Thyroid gland (tissue), 4 donors: ENCODE measurements around the gene SNCB. TPM values are rescaled to one million over a fixed set of nuclear protein-coding genes. Genes with fewer than 3 reads are reported as not detected.

ENCODE experiments used
- DNase-seq, 2 donors: peaks; one replicate each; pipeline ENCODE4 v3.0.0-alpha.2; 2019
- H3K27ac ChIP-seq, 3 donors: fragments of 200-600 bp; sonication (generic); 1 replicate in 2 of 3; 2 replicates in 1 of 3; pipeline ENCODE4 v1.5.1; 2016 to 2019; ENCODE audit warnings: mild to moderate bottlenecking in 1 of 3, moderate library complexity in 1 of 3
- H3K27me3 ChIP-seq: fragments of 200-600 bp; sonication (generic); one replicate; pipeline ENCODE4 v1.5.1; 2019
- H3K36me3 ChIP-seq, 2 donors: fragments of 200-600 bp; sonication (generic); one replicate each; pipeline ENCODE4 v1.5.1; 2016 to 2019
- H3K4me1 ChIP-seq, 2 donors: fragments of 200-600 bp; sonication (generic); one replicate each; pipeline ENCODE4 v1.5.1; 2017 to 2019
- H3K4me3 ChIP-seq, 3 donors: fragments of 200-600 bp; sonication (generic); replicated peaks in 1 of 3; 1 replicate in 2 of 3; 2 replicates in 1 of 3; pipeline ENCODE4 v1.5.1; 2016; ENCODE audit warnings: mild to moderate bottlenecking in 1 of 3
- H3K9me3 ChIP-seq: fragments of 200-600 bp; sonication (generic); one replicate; pipeline ENCODE4 v1.5.1; 2017
- CTCF ChIP-seq, 6 experiments: fragments of 200-600 bp in 3 of 6; fragments of 450-650 bp in 3 of 6; sonication (generic) in 3 of 6; IDR thresholded peaks; one replicate each; pipeline ENCODE4 v1.5.1; 2016 to 2019; ENCODE audit warnings: antibody characterized with exemption in 6 of 6, mild to moderate bottlenecking in 2 of 6, inconsistent platforms in 1 of 6, moderate library complexity in 1 of 6
- POLR2A ChIP-seq, 2 donors: fragments of 450-650 bp; IDR thresholded peaks; one replicate each; pipeline ENCODE4 v1.6.1; 2017; ENCODE audit warnings: antibody characterized with exemption in 2 of 2, mild to moderate bottlenecking in 2 of 2, moderate library complexity in 1 of 2
- WGBS, 2 donors: methylation state at CpG; one replicate each; pipeline ENCODE4 v1.1.5; 2017; 5-methylcytosine and 5-hydroxymethylcytosine counted together
- intact Hi-C: fragments of 100-400 bp; cut with DNase I; formaldehyde crosslinking; loops from one replicate; pipeline ENCODE4 v1.15.1; 2023
- microRNA-seq: library from miRNA; unstranded; fragments of <30 nt; microRNA quantifications from one replicate; pipeline ENCODE4, GENCODE V29; 2016
- small RNA-seq: library from RNA; depleted of rRNA; stranded (forward); fragments of <200 nt; gene quantifications from one replicate; pipeline ENCODE3, GENCODE V24; 2016
- total RNA-seq, 4 donors: library from RNA; depleted of rRNA; stranded (reverse); fragments of >200 nt; gene quantifications; one replicate each; pipeline ENCODE4 v1.2.3, GENCODE V29; 2016

Gene SNCB
- total RNA-seq, 4 donors from 2014 or later = not detected

- intact Hi-C loops = no loop called here
- Histone ChIP-seq H3K9me3 (no peaks in the 10 kb centered on the region), H3K27me3 (no peaks in the 10 kb centered on the region), H3K4me1 (no peaks in the 10 kb centered on the region), H3K4me3 (no peak overlapping the region), H3K36me3 (no peaks in the 10 kb centered on the region), H3K27ac (no peak overlapping the region)
- peak; percentile 59 to 70 for DNase-seq
- 37 to 41% methylated on average over 16 to 18 of the region's 18 CpGs for WGBS, 2 donors
- TF ChIP-seq POLR2A (IDR thresholded peaks at IDR 0.05) (no peak), CTCF (IDR thresholded peaks at IDR 0.05) (peak; percentile 35 to 87 (median 58))
These were observed 56.6 kb downstream of the SNCB start for GRCh38 chr5:176573564-176574296.

Small RNAs within 50 kb of the gene (microRNA-seq; reads per million reads assigned to microRNA genes)
- not detected for gene MIR4281

Small RNAs within 50 kb of the gene (small RNA-seq; reads per million reads assigned to genes)
- gene MIR4281 = not detected

Other genes with a start within 250 kb of the SNCB start
- gene NOP16, start 241.9 kb downstream of the SNCB start, total RNA-seq = 10 to 100 TPM in 2 of 4 donors, 1 to 10 TPM in 2; 4.7 to 13.7 (median 8.2) TPM
- gene HIGD2A, start 241.8 kb downstream of the SNCB start, total RNA-seq = 100 to 1,000 TPM; 112 to 188 (median 138) TPM
- 100 to 1,000 TPM in 3 of 4 donors, 10 to 100 TPM in 1; 95.2 to 139 (median 112) TPM for gene CLTB, start 214.0 kb downstream of the SNCB start, total RNA-seq
- 100 to 1,000 TPM in 1 of 4 donors, 10 to 100 TPM in 3; 33.6 to 186 (median 43.2) TPM for gene FAF2, start 182.1 kb downstream of the SNCB start, total RNA-seq
- 10 to 100 TPM; 12.1 to 27.3 (median 22.4) TPM for gene RNF44, start 93.1 kb downstream of the SNCB start, total RNA-seq
- gene CDHR2, start 81.2 kb downstream of the SNCB start, total RNA-seq = under 1 TPM in 1 of 4 donors, not detected in 3; 0.11 TPM
- gene GPRIN1, start 20.4 kb downstream of the SNCB start, total RNA-seq = under 1 TPM; 0.24 to 0.75 (median 0.30) TPM
- gene EIF4E1B, start 141 bp upstream of the SNCB start, total RNA-seq = not detected
- gene TSPAN17, start 16.9 kb upstream of the SNCB start, total RNA-seq = 10 to 100 TPM; 18.9 to 24.7 (median 21.0) TPM
- gene UNC5A, start 180.0 kb upstream of the SNCB start, total RNA-seq = under 1 TPM in 3 of 4 donors, not detected in 1; 0.34 to 0.67 (median 0.67) TPM